ENCODE results near the gene SLC25A21.
A peak's percentile ranks its signal among the peaks of the same experiment; 100 is the strongest.
"Not testable (repeated sequence)": the region's sequence is repeated elsewhere in the genome, so short reads cannot be mapped to it uniquely, and the experiment has no call there.

The SLC25A21 gene

GRCh38 chr14:36988989-36989388, 183.4 kb downstream of the SLC25A21 start:
- in situ Hi-C loops (cut with HindIII; ENCODE audit: low sequenced_read_pairs), result no loop called here
- no peak overlapping the region for H3K4me3 ChIP-seq (ENCODE audit: low read depth, low read length)
- DNase-seq (ENCODE audit: low read depth), result no peak
- TF ChIP-seq CTCF (IDR thresholded peaks at IDR 0.05; ENCODE audit: low read depth, low read length, missing control alignments), result no peak

- TF ChIP-seq CTCF (IDR thresholded peaks at IDR 0.05; ENCODE audit: low read depth, low read length, missing control alignments), result no peak
- in situ Hi-C loops (cut with HindIII; ENCODE audit: low sequenced_read_pairs), result no loop called here
- DNase-seq (ENCODE audit: low read depth), result no peak
- no peak overlapping the region for H3K4me3 ChIP-seq (ENCODE audit: low read depth, low read length)
These were observed 183.8 kb downstream of the SLC25A21 start for GRCh38 chr14:36988568-36988967.

- no peak overlapping the region for H3K4me3 ChIP-seq (ENCODE audit: low read depth, low read length)
- no peak for TF ChIP-seq CTCF (IDR thresholded peaks at IDR 0.05; ENCODE audit: low read depth, low read length, missing control alignments)
- in situ Hi-C loops (cut with HindIII; ENCODE audit: low sequenced_read_pairs), result no loop called here
- no peak for DNase-seq (ENCODE audit: low read depth)
These were observed 186.0 kb downstream of the SLC25A21 start for GRCh38 chr14:36986407-36986806.

DNA sequence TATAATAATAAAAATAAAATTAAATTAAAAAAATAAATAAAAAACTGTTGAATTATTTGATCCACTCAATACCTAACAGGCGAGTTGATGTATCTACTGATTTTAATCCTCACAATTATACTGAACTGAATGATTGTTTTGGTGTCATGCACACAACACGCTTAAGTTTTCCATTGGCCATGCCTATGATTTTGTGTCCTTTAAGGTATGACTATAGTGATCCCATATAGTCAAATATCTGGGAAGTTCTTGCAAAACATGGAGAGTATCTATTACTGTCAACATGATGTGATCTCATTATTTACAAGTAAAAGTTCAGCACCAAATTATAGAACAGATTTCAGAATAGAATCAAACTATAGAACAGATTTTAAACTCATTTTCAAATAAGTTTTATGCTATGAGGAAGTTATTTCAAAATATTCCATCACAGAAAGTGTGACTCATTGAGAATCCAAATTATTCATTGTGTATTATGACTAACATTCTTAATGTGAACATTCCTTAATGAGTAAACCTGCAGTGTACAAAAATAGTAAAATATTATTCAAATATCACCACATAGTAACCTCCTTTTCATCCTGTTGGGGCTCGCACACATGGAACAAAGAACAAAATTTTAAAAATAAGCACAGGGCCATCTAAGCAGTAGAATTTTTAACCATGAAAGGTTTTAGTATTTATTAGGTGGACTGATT, 190.4 kb downstream of the SLC25A21 start:
- in situ Hi-C loops (cut with HindIII; ENCODE audit: low sequenced_read_pairs), result no loop called here
- TF ChIP-seq CTCF (IDR thresholded peaks at IDR 0.05; ENCODE audit: low read depth, low read length, missing control alignments), result no peak
- DNase-seq (ENCODE audit: low read depth), result peak; percentile 32
- no peak overlapping the region for H3K4me3 ChIP-seq (ENCODE audit: low read depth, low read length)

- H3K4me3 ChIP-seq (ENCODE audit: low read depth, low read length); in situ Hi-C loops (cut with HindIII; ENCODE audit: low sequenced_read_pairs); DNase-seq (ENCODE audit: low read depth): not testable (repeated sequence)
These were observed 192.0 kb downstream of the SLC25A21 start for GRCh38 chr14:36980413-36980812.

DNA sequence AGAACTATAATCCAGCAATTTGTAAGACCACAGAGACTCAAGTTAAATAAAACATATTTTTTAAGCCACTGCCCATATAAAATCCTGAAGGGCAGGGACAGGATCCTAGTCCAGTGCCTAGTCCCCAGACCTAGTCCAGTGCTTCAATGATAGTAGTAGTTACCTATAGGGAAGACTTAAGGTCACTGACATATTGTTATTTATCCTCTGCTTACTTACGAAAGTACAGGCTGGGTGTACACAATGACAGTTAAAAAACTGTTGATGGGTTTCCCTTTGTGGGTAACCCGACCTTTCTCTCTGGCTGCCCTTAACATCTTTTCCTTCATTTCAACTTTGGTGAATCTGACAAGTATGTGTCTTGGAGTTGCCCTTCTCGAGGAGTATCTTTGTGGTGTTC, 192.5 kb downstream of the SLC25A21 start:
- in situ Hi-C loops (cut with HindIII; ENCODE audit: low sequenced_read_pairs), result no loop called here
- DNase-seq (ENCODE audit: low read depth), result no peak
- H3K4me3 ChIP-seq (ENCODE audit: low read depth, low read length), result no peak overlapping the region
- no peak for TF ChIP-seq CTCF (IDR thresholded peaks at IDR 0.05; ENCODE audit: low read depth, low read length, missing control alignments)

DNA sequence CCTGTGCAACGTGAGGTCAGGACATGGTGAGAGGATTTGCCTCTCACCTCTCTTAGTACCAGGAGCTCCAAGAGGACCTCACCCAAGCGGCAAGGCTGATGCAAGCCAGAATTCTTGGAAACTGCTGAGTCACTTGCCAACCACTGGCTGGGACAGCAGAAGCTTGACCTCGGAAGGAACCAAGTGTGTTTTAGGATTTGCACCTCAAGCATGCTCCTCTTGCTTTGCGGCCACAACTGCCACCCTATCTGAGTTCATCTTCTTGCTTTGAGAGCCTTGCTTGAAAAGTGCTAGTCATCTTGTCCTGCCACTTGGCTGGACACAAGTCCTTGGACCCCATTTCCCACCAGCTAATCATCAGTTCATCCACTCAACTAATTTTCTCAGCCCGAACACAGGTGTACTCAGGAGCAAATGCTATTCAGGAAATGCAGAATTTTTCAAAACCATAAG, 195.8 kb downstream of the SLC25A21 start:
- DNase-seq (ENCODE audit: low read depth), result no peak
- H3K4me3 ChIP-seq (ENCODE audit: low read depth, low read length), result no peak overlapping the region
- TF ChIP-seq CTCF (IDR thresholded peaks at IDR 0.05; ENCODE audit: low read depth, low read length, missing control alignments), result no peak
- in situ Hi-C loops (cut with HindIII; ENCODE audit: low sequenced_read_pairs), result no loop called here

Data from astrocyte of the cerebellum (primary cell).